ENCODE data around the gene PIN1. TPM values are rescaled to one million over a fixed set of nuclear protein-coding genes. Genes with fewer than 3 reads are reported as not detected.

Gene PIN1
- polyA plus RNA-seq, 2 donors: 35.0 to 81.7 TPM

- no peaks in the 10 kb centered on the region for H3K4me1 ChIP-seq (ENCODE audit: control insufficient read depth in 2 of 2, insufficient read depth in 2 of 2, low read length in 1 of 2)
- H3K27ac ChIP-seq (ENCODE audit: low read depth in 2 of 2, low read length in 1 of 2): no peak overlapping the region
- no peak overlapping the region for H3K4me3 ChIP-seq (ENCODE audit: low read depth in 1 of 2, low read length in 2 of 2)
- no peaks in the 10 kb centered on the region for H3K9me3 ChIP-seq (ENCODE audit: control insufficient read depth in 2 of 2, insufficient read depth in 1 of 2, low read depth in 1 of 2, low read length in 1 of 2)
- H3K27me3 ChIP-seq (ENCODE audit: control insufficient read depth in 1 of 2, insufficient read depth in 2 of 2, low read length in 2 of 2): no peaks in the 10 kb centered on the region
- H3K36me3 ChIP-seq (ENCODE audit: control insufficient read depth in 2 of 2, insufficient read depth in 2 of 2, low read length in 1 of 2): no peaks in the 10 kb centered on the region
- 71 to 73% methylated on average over 5 of the region's 5 CpGs for WGBS, 2 donors
These were observed 28.6 kb downstream of the PIN1 start for GRCh38 chr19:9863759-9864158.

GRCh38 chr19:9865732-9866501 lies 30.8 kb downstream of the PIN1 start:
- Histone ChIP-seq H3K9me3 (ENCODE audit: control insufficient read depth in 2 of 2, insufficient read depth in 1 of 2, low read depth in 1 of 2, low read length in 1 of 2) (no peaks in the 10 kb centered on the region), H3K27me3 (ENCODE audit: control insufficient read depth in 1 of 2, insufficient read depth in 2 of 2, low read length in 2 of 2) (no peaks in the 10 kb centered on the region), H3K36me3 (ENCODE audit: control insufficient read depth in 2 of 2, insufficient read depth in 2 of 2, low read length in 1 of 2) (no peaks in the 10 kb centered on the region), H3K4me3 (ENCODE audit: low read depth in 1 of 2, low read length in 2 of 2) (no peak overlapping the region), H3K4me1 (ENCODE audit: control insufficient read depth in 2 of 2, insufficient read depth in 2 of 2, low read length in 1 of 2) (no peaks in the 10 kb centered on the region), H3K27ac (ENCODE audit: low read depth in 2 of 2, low read length in 1 of 2) (no peak overlapping the region)
- WGBS, 2 donors: 79 to 84% methylated on average over 16 of the region's 16 CpGs

- Histone ChIP-seq H3K27me3 (ENCODE audit: control insufficient read depth in 1 of 2, insufficient read depth in 2 of 2, low read length in 2 of 2) (no peaks in the 10 kb centered on the region), H3K27ac (ENCODE audit: low read depth in 2 of 2, low read length in 1 of 2) (no peak overlapping the region), H3K9me3 (ENCODE audit: control insufficient read depth in 2 of 2, insufficient read depth in 1 of 2, low read depth in 1 of 2, low read length in 1 of 2) (no peaks in the 10 kb centered on the region), H3K4me3 (ENCODE audit: low read depth in 1 of 2, low read length in 2 of 2) (no peak overlapping the region), H3K36me3 (ENCODE audit: control insufficient read depth in 2 of 2, insufficient read depth in 2 of 2, low read length in 1 of 2) (no peaks in the 10 kb centered on the region), H3K4me1 (ENCODE audit: control insufficient read depth in 2 of 2, insufficient read depth in 2 of 2, low read length in 1 of 2) (no peaks in the 10 kb centered on the region)
- WGBS, 2 donors: 75 to 81% methylated on average over 7 of the region's 7 CpGs
These were observed 34.0 kb downstream of the PIN1 start for GRCh38 chr19:9868983-9869617.

GRCh38 chr19:9871626-9872338 lies 36.7 kb downstream of the PIN1 start:
- Histone ChIP-seq H3K9me3 (ENCODE audit: control insufficient read depth in 2 of 2, insufficient read depth in 1 of 2, low read depth in 1 of 2, low read length in 1 of 2) (no peaks in the 10 kb centered on the region), H3K27ac (ENCODE audit: low read depth in 2 of 2, low read length in 1 of 2) (no peak overlapping the region), H3K36me3 (ENCODE audit: control insufficient read depth in 2 of 2, insufficient read depth in 2 of 2, low read length in 1 of 2) (no peaks in the 10 kb centered on the region), H3K4me3 (ENCODE audit: low read depth in 1 of 2, low read length in 2 of 2) (no peak overlapping the region), H3K27me3 (ENCODE audit: control insufficient read depth in 1 of 2, insufficient read depth in 2 of 2, low read length in 2 of 2) (no peaks in the 10 kb centered on the region), H3K4me1 (ENCODE audit: control insufficient read depth in 2 of 2, insufficient read depth in 2 of 2, low read length in 1 of 2) (no peaks in the 10 kb centered on the region)
- 58 to 66% methylated on average over 16 of the region's 16 CpGs for whole genome bisulfite sequencing, 2 donors

GRCh38 chr19:9872618-9873242 lies 37.6 kb downstream of the PIN1 start:
- no peaks in the 10 kb centered on the region for H3K9me3 ChIP-seq (ENCODE audit: control insufficient read depth in 2 of 2, insufficient read depth in 1 of 2, low read depth in 1 of 2, low read length in 1 of 2)
- WGBS, 2 donors: 94 to 96% methylated on average over 8 of the region's 8 CpGs
- H3K27ac ChIP-seq (ENCODE audit: low read depth in 2 of 2, low read length in 1 of 2): no peak overlapping the region
- H3K27me3 ChIP-seq (ENCODE audit: control insufficient read depth in 1 of 2, insufficient read depth in 2 of 2, low read length in 2 of 2): no peaks in the 10 kb centered on the region
- H3K4me3 ChIP-seq (ENCODE audit: low read depth in 1 of 2, low read length in 2 of 2): no peak overlapping the region
- H3K4me1 ChIP-seq (ENCODE audit: control insufficient read depth in 2 of 2, insufficient read depth in 2 of 2, low read length in 1 of 2): no peaks in the 10 kb centered on the region
- H3K36me3 ChIP-seq (ENCODE audit: control insufficient read depth in 2 of 2, insufficient read depth in 2 of 2, low read length in 1 of 2): no peaks in the 10 kb centered on the region

GRCh38 chr19:9875031-9875627 lies 40.0 kb downstream of the PIN1 start:
- Histone ChIP-seq H3K4me1 (ENCODE audit: control insufficient read depth in 2 of 2, insufficient read depth in 2 of 2, low read length in 1 of 2) (no peaks in the 10 kb centered on the region), H3K9me3 (ENCODE audit: control insufficient read depth in 2 of 2, insufficient read depth in 1 of 2, low read depth in 1 of 2, low read length in 1 of 2) (no peaks in the 10 kb centered on the region), H3K36me3 (ENCODE audit: control insufficient read depth in 2 of 2, insufficient read depth in 2 of 2, low read length in 1 of 2) (no peaks in the 10 kb centered on the region), H3K27ac (ENCODE audit: low read depth in 2 of 2, low read length in 1 of 2) (no peak overlapping the region), H3K4me3 (ENCODE audit: low read depth in 1 of 2, low read length in 2 of 2) (no peak overlapping the region), H3K27me3 (ENCODE audit: control insufficient read depth in 1 of 2, insufficient read depth in 2 of 2, low read length in 2 of 2) (no peaks in the 10 kb centered on the region)
- 72% methylated on average over 13 of the region's 13 CpGs for WGBS, 2 donors

GRCh38 chr19:9875796-9876195 lies 40.7 kb downstream of the PIN1 start:
- Histone ChIP-seq H3K9me3 (ENCODE audit: control insufficient read depth in 2 of 2, insufficient read depth in 1 of 2, low read depth in 1 of 2, low read length in 1 of 2) (no peaks in the 10 kb centered on the region), H3K4me1 (ENCODE audit: control insufficient read depth in 2 of 2, insufficient read depth in 2 of 2, low read length in 1 of 2) (no peaks in the 10 kb centered on the region), H3K4me3 (ENCODE audit: low read depth in 1 of 2, low read length in 2 of 2) (no peak overlapping the region), H3K36me3 (ENCODE audit: control insufficient read depth in 2 of 2, insufficient read depth in 2 of 2, low read length in 1 of 2) (no peaks in the 10 kb centered on the region), H3K27ac (ENCODE audit: low read depth in 2 of 2, low read length in 1 of 2) (no peak overlapping the region), H3K27me3 (ENCODE audit: control insufficient read depth in 1 of 2, insufficient read depth in 2 of 2, low read length in 2 of 2) (no peaks in the 10 kb centered on the region)
- 71 to 80% methylated on average over 5 of the region's 5 CpGs for WGBS, 2 donors

- Histone ChIP-seq H3K27ac (ENCODE audit: low read depth in 2 of 2, low read length in 1 of 2) (peak overlapping the region in 1 of 2 donors; percentile 7), H3K9me3 (ENCODE audit: control insufficient read depth in 2 of 2, insufficient read depth in 1 of 2, low read depth in 1 of 2, low read length in 1 of 2) (no peaks in the 10 kb centered on the region), H3K4me1 (ENCODE audit: control insufficient read depth in 2 of 2, insufficient read depth in 2 of 2, low read length in 1 of 2) (no peaks in the 10 kb centered on the region), H3K4me3 (ENCODE audit: low read depth in 1 of 2, low read length in 2 of 2) (no peak overlapping the region), H3K27me3 (ENCODE audit: control insufficient read depth in 1 of 2, insufficient read depth in 2 of 2, low read length in 2 of 2) (no peaks in the 10 kb centered on the region), H3K36me3 (ENCODE audit: control insufficient read depth in 2 of 2, insufficient read depth in 2 of 2, low read length in 1 of 2) (no peaks in the 10 kb centered on the region)
- 61 to 74% methylated on average over 10 of the region's 10 CpGs for WGBS, 2 donors
These were observed 42.8 kb downstream of the PIN1 start for GRCh38 chr19:9877780-9878510.

Measured in esophagus (tissue), 2 donors.